GM21423 (cell line): ENCODE data around the gene GDPD4.

Experiments
- ATAC-seq: cut with Tn5 transposase; IDR thresholded peaks from one replicate; pipeline ENCODE4 v1.9.1; 2021; ENCODE audit warnings: mild to moderate bottlenecking, moderate library complexity; ENCODE audit not compliant: unreplicated experiment

The GDPD4 gene

DNA sequence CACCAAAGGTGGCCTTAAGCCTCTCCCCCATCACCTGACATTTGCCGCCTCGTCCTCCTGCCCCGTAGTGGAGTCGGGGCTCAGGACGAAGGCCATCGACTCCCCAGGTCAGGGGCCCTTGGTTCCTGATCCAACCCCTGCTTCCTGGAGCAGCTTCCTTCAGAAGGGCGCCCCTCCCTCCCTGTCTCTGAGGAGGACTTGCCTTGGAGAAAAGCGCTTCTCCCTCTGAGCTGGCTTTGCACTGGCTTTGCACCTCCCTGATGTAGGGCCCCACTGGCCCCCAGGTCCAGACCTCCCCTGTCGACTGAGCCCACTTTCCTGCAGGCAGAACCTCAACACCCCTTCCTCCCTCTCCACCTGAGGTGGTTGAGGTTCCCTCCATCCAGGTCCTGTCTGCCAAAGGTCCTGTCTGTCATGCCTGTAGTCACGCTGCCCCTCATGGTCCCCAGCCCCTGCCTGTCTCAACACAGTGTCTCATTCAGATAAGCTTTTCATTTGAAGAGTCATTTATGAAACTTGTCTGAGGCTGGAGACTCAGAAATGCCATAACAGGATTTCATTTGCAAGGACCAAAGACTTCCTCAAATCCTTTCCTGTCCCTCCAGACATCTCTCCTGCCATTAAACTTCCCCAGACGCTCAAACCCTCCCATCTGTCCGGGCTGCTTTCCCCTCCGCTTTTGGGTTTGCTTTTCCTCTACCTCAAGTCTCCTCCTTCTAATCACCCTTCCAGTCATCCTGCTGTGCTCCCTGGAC lies 95.0 kb downstream of the GDPD4 start:
- ATAC-seq, result no peak

DNA sequence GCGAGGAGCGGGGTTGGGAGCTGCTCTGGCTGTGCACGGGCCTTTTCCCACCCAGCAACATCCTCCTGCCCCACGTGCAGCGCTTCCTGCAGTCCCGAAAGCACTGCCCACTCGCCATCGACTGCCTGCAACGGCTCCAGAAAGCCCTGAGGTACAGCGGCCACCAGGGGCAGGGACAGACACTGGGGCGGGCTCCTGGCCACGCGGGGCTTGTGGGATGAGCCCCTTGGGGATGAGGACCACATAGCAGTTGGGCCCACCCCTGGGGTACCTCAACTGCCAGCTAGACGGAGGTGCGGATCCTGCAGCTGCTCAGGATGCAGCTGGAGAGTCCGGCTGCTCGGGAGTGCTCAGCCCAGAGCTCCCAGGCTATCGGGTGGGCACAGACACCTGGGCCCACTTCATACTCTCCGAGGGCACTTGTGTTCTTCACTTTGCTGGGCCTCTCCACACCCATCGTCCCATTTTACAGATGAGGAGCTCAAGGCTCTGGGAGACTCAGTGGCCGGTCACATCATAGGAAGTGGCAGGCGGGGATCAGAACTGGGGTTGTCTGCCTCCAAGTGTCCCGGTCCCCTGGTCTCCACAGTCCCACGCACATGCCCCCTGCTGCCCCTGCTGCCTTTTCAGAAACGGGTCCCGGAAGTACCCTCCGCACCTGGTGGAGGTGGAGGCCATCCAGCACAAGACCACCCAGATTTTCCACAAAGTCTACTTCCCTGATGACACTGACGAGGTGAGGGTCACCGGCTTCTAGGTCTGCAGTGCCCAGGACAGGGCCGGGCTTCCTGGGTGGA lies 95.8 kb downstream of the GDPD4 start:
- no peak for ATAC-seq

DNA sequence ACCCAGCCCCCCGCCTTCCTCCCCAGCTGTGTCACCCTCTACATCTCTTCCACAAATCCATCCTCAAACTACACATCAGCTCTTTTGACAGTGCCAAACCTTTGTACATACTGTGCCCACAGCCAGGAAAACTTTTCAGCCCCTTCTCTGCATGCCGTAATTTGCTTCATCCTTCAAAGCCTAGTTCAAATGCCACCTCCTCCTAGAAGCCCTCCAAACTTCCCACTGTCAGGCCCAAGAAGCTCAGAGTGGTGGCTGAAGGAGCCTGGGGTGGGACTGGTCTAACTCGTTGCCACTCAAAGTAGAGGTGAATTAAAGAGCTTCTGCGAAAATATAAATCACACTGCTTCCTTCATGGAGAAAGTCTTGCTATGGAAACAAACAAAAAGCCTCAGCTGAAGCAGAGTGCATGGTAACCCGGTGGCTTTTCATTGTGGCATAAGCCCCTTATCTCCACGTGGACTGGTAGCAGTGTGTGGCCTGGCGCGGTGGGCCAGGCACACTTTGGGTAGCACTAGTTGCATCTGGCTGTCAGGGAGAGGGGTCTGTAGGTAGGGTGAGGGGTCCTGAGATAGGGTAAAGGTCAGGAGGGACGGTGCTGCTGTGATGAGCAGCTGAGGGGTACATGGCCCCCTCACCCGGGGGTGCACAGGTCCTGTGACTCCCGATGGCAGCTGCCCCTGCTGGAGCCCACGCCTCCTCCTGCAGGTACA lies 96.6 kb downstream of the GDPD4 start:
- no peak for ATAC-seq

GRCh38 chr11:77203901-77204753 lies 97.4 kb downstream of the GDPD4 start:
- no peak for ATAC-seq

- no peak for ATAC-seq
Observed at GRCh38 chr11:77202941-77203900, 98.3 kb downstream of the GDPD4 start.

DNA sequence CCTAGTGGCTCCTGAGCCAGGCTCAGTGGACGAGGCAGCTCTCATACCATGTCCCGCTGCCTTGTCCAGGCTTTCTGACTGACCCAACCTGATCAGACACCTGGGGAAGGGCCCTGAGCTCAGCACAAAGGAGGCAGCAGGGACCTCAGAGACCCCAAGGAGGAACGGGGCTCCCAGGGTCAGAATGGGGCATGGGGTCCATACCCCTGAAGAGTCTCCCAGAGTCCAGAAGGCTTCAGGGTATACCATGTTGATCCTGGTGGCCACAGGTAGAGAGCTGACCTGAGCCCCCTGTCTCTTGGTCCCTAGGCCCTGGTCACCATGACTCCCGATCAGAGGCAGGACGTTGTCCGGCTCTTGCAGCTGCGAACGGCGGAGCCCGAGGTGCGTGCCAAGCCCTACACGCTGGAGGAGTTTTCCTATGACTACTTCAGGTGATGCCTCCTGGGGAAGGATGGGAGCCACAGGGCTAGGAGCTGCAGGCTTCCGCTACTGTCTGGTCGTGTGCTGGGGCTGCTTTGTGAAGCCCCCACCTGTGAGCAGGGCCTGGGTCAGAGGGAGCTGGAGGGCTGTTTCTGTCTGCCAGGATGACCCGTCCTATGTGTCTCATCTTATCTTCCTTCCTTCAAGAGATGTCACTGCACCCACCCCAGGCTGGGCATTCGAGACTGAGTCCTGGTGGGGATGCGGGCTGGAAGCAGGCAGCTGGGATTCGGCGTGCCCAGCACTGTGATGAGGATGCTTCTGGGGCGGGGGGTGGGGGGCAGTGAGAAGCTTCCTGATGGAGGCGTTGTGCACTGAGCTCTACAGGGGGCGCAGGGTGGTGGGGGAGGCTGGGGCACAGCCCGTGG lies 99.3 kb downstream of the GDPD4 start:
- no peak for ATAC-seq

DNA sequence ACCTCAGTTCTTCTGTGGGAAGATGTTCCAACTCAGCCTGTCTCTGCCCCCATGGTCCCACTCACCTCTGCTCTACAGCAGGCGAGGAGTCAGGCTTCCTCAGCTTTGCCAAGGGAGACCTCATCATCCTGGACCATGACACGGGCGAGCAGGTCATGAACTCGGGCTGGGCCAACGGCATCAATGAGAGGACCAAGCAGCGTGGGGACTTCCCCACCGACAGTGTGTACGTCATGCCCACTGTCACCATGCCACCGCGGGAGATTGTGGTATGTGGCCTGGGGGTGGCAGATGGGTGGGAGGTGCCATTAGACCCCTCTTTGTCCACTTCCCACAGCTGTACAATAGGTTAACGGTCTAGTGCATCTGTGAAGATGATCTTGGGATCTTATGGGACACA lies 100.1 kb downstream of the GDPD4 start:
- no peak for ATAC-seq

DNA sequence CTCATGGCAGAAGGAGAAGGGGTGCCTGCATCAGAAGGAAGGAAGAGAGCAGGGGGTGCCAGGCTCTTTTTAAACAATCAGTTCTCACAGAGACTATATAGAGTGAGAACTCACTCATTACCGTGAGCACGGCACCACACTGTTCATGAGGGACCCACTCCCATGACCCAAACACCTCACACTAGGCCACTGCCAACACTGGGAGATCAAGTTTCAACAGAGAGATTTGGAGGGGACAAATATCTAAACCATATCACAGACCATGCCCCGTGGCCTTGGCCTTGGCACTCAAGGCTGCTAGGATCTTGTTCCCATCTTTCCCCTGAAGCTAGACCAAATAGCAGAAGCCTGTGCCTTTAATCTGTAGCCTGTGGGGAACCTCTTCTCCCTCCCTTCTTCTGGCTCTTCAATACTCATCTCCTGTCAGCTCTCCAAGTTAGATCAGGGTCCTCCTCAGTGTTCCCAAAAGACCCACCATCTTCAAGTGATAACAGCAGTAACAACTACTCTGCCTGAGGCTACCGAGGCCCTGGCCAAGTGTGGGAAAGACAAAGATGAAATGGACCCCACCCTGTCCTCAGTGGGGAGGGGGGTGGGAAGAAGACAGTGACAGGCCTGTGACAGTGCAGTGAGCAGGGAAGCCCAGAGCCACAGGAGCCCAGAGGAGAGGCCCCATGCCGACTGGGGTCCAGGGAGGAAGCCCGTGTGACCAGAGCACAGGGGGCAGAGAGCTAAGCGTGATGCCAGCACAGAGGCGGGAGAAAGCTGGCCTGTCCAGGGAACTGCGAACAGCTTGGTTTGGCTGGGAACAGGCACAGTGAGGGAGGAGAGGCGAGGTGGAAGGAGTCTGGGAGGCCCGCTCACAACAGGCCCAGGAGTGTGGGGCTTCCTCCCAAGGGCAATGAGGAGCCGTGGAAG lies 100.9 kb downstream of the GDPD4 start:
- ATAC-seq, result no peak

- no peak for ATAC-seq
Observed at GRCh38 chr11:77199137-77199745, 102.2 kb downstream of the GDPD4 start.

DNA sequence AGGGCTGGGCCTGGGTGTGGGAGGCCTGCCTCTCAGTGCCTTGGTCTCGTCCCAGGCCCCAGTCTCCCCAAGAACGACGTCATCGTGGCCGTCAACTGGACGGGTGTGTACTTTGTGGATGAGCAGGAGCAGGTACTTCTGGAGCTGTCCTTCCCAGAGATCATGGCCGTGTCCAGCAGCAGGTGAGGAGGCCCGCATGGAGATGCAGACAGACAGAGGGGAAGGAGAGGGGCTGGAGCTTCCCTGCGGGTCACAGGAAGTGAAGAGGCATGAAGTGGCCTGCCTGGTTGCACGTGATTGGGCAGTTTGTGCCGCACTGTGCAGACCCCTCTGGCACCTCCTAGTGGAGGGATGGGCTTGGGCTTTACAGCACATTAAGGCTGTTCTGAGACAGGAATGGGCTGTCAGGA lies 103.0 kb downstream of the GDPD4 start:
- no peak for ATAC-seq

GRCh38 chr11:77197626-77198320 lies 103.7 kb downstream of the GDPD4 start:
- ATAC-seq, result no peak

DNA sequence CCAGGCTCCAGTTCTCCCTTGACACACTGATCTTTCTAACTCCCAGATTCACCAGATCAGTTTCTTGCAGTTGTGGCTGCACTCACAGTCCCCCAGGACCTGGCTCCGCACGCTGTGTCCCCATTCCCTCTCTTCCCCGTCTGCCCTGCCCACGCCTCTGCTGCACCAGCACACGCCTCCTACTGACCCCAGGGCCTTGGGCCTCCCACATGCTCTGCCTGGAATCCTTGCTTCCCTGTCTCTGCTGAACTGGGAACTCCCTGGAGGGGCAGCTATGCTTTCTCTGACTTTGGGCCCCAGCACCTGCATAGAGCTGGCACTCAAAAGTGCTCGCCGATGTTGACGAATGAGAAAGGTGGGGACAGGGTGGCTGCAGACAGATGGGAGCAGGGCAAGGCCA lies 104.5 kb downstream of the GDPD4 start:
- no peak for ATAC-seq

DNA sequence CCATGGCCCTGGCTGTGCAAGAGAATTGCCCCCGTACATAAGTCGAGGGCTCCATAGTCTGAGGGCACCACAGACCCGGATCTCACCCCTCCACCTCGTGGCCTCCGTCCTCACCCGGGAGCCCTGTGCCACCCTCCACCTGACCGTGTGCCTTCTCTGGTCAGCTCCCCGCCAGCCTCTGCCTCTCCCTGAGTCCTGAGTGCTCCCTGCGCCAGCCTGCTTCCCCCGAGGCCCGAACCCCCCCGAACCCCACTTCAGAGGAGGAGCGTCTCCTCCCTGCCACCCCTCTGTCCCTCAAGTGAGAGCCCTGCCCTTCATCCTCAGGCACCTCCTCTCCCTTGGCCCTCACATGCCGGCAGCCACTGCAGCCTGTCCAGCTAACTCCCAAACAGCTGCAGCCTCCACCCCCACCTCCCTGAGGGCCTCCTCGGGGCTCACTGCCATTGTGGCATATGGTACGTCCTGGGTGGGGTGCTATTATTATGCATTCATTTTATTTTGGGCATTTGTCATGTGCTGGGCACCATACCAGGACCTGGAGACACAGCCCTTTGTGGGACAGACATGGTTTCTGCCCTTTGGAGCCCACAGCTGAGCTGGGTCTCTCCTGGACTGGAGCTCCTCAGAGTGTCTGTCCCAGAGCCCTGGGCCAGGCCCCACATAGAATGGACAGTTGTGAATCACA lies 106.3 kb downstream of the GDPD4 start:
- ATAC-seq, result no peak

- no peak for ATAC-seq
Observed at GRCh38 chr11:77193911-77194830, 107.3 kb downstream of the GDPD4 start.

DNA sequence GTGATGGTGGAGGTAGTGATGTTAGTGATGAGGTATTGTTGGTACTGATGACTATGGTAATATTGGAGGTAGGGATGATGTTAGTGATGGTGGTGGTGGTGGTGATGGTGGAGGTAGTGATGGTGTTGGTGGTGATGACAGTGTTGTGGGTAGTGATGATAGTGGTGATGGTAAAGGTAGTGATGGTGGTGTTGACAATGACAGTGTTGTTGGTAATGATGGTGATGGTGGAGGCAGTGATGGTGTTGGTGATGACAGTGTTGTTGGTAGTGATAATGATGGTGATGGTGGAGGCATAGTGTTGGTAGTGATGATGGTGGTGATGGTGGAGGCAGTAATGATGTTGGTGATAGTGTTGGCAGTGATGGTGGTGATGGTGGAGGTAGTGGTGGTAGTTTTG lies 108.3 kb downstream of the GDPD4 start:
- ATAC-seq, result no peak
